HCT116 (cell line): ENCODE results near the gene CDR2.

Source experiments
- CTCF ChIP-seq, 3 experiments: fragments of 200-600 bp in 1 of 3; sonication (generic) in 1 of 3; IDR thresholded peaks in 2 of 3; conservative IDR thresholded peaks in 1 of 3; 2 replicates each; pipeline ENCODE4 v1.5.1; 2012 to 2017; ENCODE audit warnings: low read depth in 2 of 3, low read length in 2 of 3, antibody characterized with exemption in 1 of 3, borderline replicate concordance in 1 of 3, control low read depth in 1 of 3, mild to moderate bottlenecking in 1 of 3, mixed read lengths in 1 of 3, mixed run types in 1 of 3, moderate library complexity in 1 of 3; ENCODE audit not compliant: insufficient read depth in 1 of 3
- EZH2 ChIP-seq: fragments of 200-600 bp; sonication (generic); IDR thresholded peaks from 2 replicates; pipeline ENCODE4 v1.6.1; 2017; ENCODE audit warnings: antibody characterized with exemption, mixed run types
- MAX ChIP-seq: IDR thresholded peaks from 2 replicates; pipeline ENCODE4 v1.6.1; 2012
- SP1 ChIP-seq: IDR thresholded peaks from 2 replicates; pipeline ENCODE4 v1.6.1; 2012; ENCODE audit warnings: low read depth

GRCh38 chr16:22307838-22308237, 66.6 kb downstream of the CDR2 start:
- no peak for TF ChIP-seq MAX
- no peak for TF ChIP-seq CTCF (IDR thresholded peaks at IDR 0.05 in 2 of 3, conservative IDR thresholded peaks at IDR 0.05 in 1 of 3; ENCODE audit: borderline replicate concordance in 1 of 3, insufficient read depth in 1 of 3, low read depth in 2 of 3, low read length in 2 of 3)
- TF ChIP-seq EZH2, result no peak
- TF ChIP-seq SP1, result no peak
